Adrenal gland (tissue), 5 donors: ENCODE data around the gene PCGF3.

Experiments used
- POLR2A ChIP-seq, 2 donors: fragments of 450-650 bp; IDR thresholded peaks; one replicate each; pipeline ENCODE4 v1.6.1; 2017; ENCODE audit warnings: antibody characterized with exemption in 2 of 2, mild to moderate bottlenecking in 2 of 2, moderate library complexity in 1 of 2
- TF ChIP-seq, protein P1 (sequence below), 6 experiments: fragments of 450-650 bp in 4 of 6; fragments of 200-600 bp in 2 of 6; sonication (generic) in 1 of 6; IDR thresholded peaks; 1 replicate in 5 of 6; 2 replicates in 1 of 6; pipeline versions ENCODE4 v1.5.1 to v1.8.0; 2016 to 2021; ENCODE audit warnings: antibody characterized with exemption in 6 of 6, mild to moderate bottlenecking in 2 of 6, moderate library complexity in 1 of 6
- donor health status: DM: no; HTN: no; CAD: no.

DNA sequence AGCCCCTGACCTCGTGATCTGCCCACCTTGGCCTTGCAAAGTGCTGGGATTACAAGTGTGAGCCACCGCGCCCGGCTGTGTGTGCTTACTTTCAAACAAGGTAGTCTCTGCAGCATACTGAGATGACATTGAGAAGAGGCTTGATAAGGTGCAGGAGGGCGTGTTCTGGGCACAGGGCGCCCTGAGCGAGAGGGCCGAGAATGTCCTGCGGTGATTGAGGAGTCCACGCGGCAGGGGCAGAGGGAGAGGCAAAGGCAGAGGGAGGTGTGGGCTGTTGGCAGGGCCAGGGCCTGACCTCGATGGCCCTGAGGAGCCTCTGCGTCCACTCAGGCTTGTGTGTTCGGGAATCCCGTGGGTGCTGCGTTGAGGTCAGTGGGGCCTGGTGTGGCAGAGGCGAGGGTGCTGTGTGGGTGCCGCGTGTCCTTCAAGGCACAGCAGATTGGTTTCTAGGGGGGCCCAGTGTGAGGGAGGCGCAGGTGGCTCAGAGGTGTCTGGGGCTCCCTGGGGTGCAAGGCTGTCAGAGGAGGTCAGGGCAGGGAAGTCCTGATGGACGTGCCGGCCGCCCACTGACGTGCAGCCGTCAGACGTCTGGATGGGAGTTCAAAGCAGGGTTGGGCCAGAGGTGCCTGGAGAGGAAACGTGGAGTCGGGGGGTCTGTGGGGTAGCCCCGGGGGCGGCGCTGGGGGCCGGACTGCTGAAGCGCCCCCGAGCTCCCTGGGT is 12.1 kb downstream of the PCGF3 start:
- TF ChIP-seq, protein P1, sequence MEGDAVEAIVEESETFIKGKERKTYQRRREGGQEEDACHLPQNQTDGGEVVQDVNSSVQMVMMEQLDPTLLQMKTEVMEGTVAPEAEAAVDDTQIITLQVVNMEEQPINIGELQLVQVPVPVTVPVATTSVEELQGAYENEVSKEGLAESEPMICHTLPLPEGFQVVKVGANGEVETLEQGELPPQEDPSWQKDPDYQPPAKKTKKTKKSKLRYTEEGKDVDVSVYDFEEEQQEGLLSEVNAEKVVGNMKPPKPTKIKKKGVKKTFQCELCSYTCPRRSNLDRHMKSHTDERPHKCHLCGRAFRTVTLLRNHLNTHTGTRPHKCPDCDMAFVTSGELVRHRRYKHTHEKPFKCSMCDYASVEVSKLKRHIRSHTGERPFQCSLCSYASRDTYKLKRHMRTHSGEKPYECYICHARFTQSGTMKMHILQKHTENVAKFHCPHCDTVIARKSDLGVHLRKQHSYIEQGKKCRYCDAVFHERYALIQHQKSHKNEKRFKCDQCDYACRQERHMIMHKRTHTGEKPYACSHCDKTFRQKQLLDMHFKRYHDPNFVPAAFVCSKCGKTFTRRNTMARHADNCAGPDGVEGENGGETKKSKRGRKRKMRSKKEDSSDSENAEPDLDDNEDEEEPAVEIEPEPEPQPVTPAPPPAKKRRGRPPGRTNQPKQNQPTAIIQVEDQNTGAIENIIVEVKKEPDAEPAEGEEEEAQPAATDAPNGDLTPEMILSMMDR (IDR thresholded peaks at IDR 0.05), result no peak
- TF ChIP-seq POLR2A (IDR thresholded peaks at IDR 0.05), result no peak
